ENCODE measurements around the gene CHN2. TPM values are rescaled to one million over a fixed set of nuclear protein-coding genes. Genes with fewer than 3 reads are reported as not detected.

Gene CHN2
- total and polyA plus RNA-seq, 8 donors: 8.2 to 32.9 (median 24.0) TPM

DNA sequence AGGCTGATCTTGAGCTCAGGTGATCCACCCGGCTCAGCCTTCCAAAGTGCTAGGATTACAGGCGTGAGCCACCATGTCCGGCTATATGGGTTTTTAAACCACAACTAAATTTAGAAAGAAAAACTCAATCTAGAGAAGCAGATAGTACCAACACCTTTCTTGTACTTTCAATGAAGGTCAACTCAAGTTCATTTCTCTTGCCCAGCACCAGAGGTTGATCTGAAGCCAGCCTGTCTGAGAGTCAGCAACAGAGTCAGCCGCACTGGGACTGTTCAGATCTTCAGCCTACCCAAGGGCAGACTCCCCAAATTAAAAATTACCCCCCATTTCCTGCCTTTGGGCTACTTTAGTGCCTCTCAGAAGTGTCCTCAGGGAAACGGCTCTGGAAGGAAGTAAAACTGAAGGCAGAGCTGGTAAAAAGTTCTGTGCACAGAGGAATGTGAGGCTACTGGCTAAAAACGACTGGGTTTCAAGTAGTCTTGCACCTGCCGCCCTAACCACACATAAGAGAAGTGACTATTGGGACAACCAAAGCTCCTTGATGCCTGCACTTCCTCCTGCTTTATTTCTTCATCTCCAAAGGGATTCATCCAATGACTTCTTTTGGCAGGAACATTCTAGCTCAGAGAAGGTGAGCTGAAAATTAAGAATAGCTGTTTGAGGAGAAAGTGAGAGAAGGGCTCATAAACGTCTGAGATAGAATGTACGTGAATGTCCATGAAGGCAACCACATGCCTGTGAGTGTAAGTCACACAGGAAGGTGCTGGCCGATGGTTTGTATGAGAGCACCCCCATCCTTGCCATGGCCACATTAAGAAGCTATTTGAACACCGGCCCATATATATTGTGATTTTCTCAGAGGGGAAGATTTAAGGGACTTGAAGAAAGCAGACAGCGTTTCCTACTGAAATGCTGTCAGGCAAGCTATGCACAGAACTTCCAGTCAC, 226.7 kb downstream of the CHN2 start:
- Histone ChIP-seq H3K27ac (no peak overlapping the region), H3K36me3 (no peaks in the 10 kb centered on the region), H3K4me1 (no peaks in the 10 kb centered on the region), H3K9me3 (no peaks in the 10 kb centered on the region), H3K4me3 (no peak overlapping the region), H3K27me3 (no peaks in the 10 kb centered on the region)
- WGBS, 2 donors: 84 to 89% methylated on average over 12 of the region's 12 CpGs
- no peak for FAIRE-seq
- no peak for DNase-seq
- TF ChIP-seq CTCF (IDR thresholded peaks at IDR 0.05): no peak
- intact Hi-C loops (cut with DNase I): no loop called here
- no peak for ATAC-seq

DNA sequence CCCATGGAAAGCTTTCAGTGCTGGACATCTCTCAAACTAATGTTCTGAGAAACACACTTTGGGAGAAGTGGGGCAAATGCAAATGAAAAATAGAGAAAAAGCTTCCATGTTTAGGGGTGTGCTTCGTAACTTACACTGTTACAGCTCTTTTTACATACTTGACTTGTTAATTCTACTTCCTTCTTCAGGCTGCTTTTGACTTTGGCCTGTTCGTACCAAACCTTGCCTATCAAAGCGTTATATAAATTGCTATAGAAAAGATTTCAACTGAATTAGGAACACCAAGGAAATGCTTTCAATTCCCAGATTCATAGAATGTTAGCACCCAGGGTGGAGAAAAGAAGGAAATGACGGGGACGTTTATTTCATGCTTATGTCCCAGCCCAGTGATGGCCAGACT, 228.3 kb downstream of the CHN2 start:
- ATAC-seq: no peak
- H3K4me3 ChIP-seq: no peak overlapping the region
- H3K27ac ChIP-seq: no peak overlapping the region
- 93% methylated on average over 5 of the region's 5 CpGs for WGBS, 2 donors
- H3K4me1 ChIP-seq: no peaks in the 10 kb centered on the region
- no peaks in the 10 kb centered on the region for H3K9me3 ChIP-seq
- no peak for TF ChIP-seq CTCF (IDR thresholded peaks at IDR 0.05)
- H3K36me3 ChIP-seq: no peaks in the 10 kb centered on the region
- intact Hi-C loops (cut with DNase I): no loop called here
- FAIRE-seq: no peak
- DNase-seq: no peak
- no peaks in the 10 kb centered on the region for H3K27me3 ChIP-seq

DNA sequence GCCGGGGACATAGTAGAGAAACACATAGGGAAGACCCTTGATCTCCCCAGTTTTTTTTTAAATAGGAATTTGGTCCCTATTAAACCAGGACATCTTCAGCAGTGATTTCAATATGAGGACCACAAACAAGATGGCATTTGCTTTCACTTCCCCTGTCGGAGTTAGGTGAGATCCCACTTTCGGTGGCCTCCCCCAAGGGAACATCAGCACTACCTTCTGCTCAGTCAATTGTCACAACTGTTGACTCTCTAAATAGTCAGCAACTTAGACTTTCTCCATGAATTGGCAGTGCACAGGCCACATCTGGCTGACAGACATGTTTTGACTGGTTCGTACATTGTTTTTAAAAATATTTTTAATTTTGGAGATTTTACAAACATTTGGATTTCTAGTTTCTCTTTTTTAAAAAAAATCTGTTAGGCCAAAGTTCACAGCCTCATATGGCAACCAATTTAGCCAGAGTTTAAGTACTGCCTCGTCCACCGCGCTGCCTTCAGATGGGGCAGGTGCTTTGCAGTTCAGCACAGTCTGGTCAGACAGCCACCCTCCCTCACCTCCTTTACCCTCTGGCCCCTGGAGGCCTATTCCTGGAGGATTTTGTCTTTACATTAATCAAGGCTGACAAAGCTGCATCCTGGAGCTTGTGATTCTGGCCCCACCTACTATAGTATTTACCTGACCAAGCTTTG, 229.9 kb downstream of the CHN2 start:
- Histone ChIP-seq H3K9me3 (no peaks in the 10 kb centered on the region), H3K4me1 (no peaks in the 10 kb centered on the region), H3K4me3 (no peak overlapping the region), H3K27ac (no peak overlapping the region), H3K36me3 (no peaks in the 10 kb centered on the region), H3K27me3 (no peaks in the 10 kb centered on the region)
- intact Hi-C loops (cut with DNase I): no loop called here
- WGBS, 2 donors: 91 to 94% methylated on average over 7 of the region's 7 CpGs
- DNase-seq (no peak), FAIRE-seq (no peak), ATAC-seq (no peak)
- no peak for TF ChIP-seq CTCF (IDR thresholded peaks at IDR 0.05)

- no peak for FAIRE-seq
- WGBS, 2 donors: 94 to 97% methylated on average over 3 of the region's 3 CpGs
- no peaks in the 10 kb centered on the region for H3K36me3 ChIP-seq
- no peaks in the 10 kb centered on the region for H3K4me1 ChIP-seq
- no peak overlapping the region for H3K27ac ChIP-seq
- H3K4me3 ChIP-seq: no peak overlapping the region
- ATAC-seq: peak in 2 of 4 donors; percentile 34 to 66
- TF ChIP-seq CTCF (IDR thresholded peaks at IDR 0.05): no peak
- no peaks in the 10 kb centered on the region for H3K27me3 ChIP-seq
- intact Hi-C loops (cut with DNase I): no loop called here
- no peak for DNase-seq
- no peaks in the 10 kb centered on the region for H3K9me3 ChIP-seq
These were observed 230.4 kb downstream of the CHN2 start for GRCh38 chr7:29424984-29425309.

GRCh38 chr7:29426587-29426986, 232.0 kb downstream of the CHN2 start:
- ATAC-seq: no peak
- no peaks in the 10 kb centered on the region for H3K27me3 ChIP-seq
- TF ChIP-seq CTCF (IDR thresholded peaks at IDR 0.05): no peak
- H3K9me3 ChIP-seq: no peaks in the 10 kb centered on the region
- WGBS, 2 donors: 97% methylated on average over 5 of the region's 5 CpGs
- H3K27ac ChIP-seq: no peak overlapping the region
- no peak for DNase-seq
- no peak overlapping the region for H3K4me3 ChIP-seq
- intact Hi-C loops (cut with DNase I): no loop called here
- no peaks in the 10 kb centered on the region for H3K4me1 ChIP-seq
- FAIRE-seq: no peak
- no peaks in the 10 kb centered on the region for H3K36me3 ChIP-seq
